ENCODE measurements around the gene SMURF1.

GRCh38 chr7:99146979-99147378 lies 3.1 kb upstream of the SMURF1 start:
- TF ChIP-seq EP300 (IDR thresholded peaks at IDR 0.05) (no peak), POLR2AphosphoS5 (IDR thresholded peaks at IDR 0.05) (no peak)

Data from sigmoid colon (tissue), 4 donors.